COLO668 (cell line): ENCODE results near the gene YAF2.

Source experiments
- DNase-seq: peaks from one replicate; lab custom pipeline; 2025; ENCODE audit not compliant: unreplicated experiment; lab: John Stamatoyannopoulos, UW

YAF2 gene

GRCh38 chr12:42238240-42239140, at the start of gene YAF2:
TSS of gene YAF2 (minus strand) at chr12:42238248. CDS start at chr12:42238180, 68 bp downstream.
- DNase-seq, result peak; percentile 88

GRCh38 chr12:42286741-42287140, 48.7 kb upstream of the YAF2 start:
- DNase-seq, result no peak

GRCh38 chr12:42285431-42285830, 47.4 kb upstream of the YAF2 start:
- no peak for DNase-seq

- DNase-seq, result no peak
Measured at GRCh38 chr12:42284876-42285275, 46.8 kb upstream of the YAF2 start.

- DNase-seq, result no peak
Measured at GRCh38 chr12:42284157-42284556, 46.1 kb upstream of the YAF2 start.

- no peak for DNase-seq
Measured at GRCh38 chr12:42283739-42284138, 45.7 kb upstream of the YAF2 start.

GRCh38 chr12:42282294-42282693, 44.2 kb upstream of the YAF2 start:
- DNase-seq, result no peak

- no peak for DNase-seq
Measured at GRCh38 chr12:42281844-42282243, 43.8 kb upstream of the YAF2 start.

GRCh38 chr12:42281278-42281677, 43.2 kb upstream of the YAF2 start:
- no peak for DNase-seq

- no peak for DNase-seq
Measured at GRCh38 chr12:42278128-42278510, 40.1 kb upstream of the YAF2 start.

GRCh38 chr12:42277396-42278127, 39.5 kb upstream of the YAF2 start:
- no peak for DNase-seq

GRCh38 chr12:42275499-42275898, 37.5 kb upstream of the YAF2 start:
- DNase-seq, result no peak

GRCh38 chr12:42273706-42274105, 35.7 kb upstream of the YAF2 start:
- DNase-seq, result no peak

- no peak for DNase-seq
Measured at GRCh38 chr12:42270596-42270995, 32.5 kb upstream of the YAF2 start.

GRCh38 chr12:42267413-42268190, 29.6 kb upstream of the YAF2 start:
- DNase-seq, result no peak

GRCh38 chr12:42266579-42267230, 28.7 kb upstream of the YAF2 start:
- DNase-seq, result no peak

GRCh38 chr12:42262271-42262670, 24.2 kb upstream of the YAF2 start:
- DNase-seq, result no peak

- DNase-seq, result no peak
Measured at GRCh38 chr12:42261708-42262107, 23.7 kb upstream of the YAF2 start.

- peak; percentile 1 for DNase-seq
Measured at GRCh38 chr12:42260518-42260917, 22.5 kb upstream of the YAF2 start.

- no peak for DNase-seq
Measured at GRCh38 chr12:42259699-42260098, 21.7 kb upstream of the YAF2 start.

- no peak for DNase-seq
Measured at GRCh38 chr12:42255866-42256261, 17.8 kb upstream of the YAF2 start.
